Measurements from ENCODE around the gene LYRM9.
"Not testable (repeated sequence)": the region's sequence is repeated elsewhere in the genome, so short reads cannot be mapped to it uniquely, and the experiment has no call there.

Gene LYRM9

DNA sequence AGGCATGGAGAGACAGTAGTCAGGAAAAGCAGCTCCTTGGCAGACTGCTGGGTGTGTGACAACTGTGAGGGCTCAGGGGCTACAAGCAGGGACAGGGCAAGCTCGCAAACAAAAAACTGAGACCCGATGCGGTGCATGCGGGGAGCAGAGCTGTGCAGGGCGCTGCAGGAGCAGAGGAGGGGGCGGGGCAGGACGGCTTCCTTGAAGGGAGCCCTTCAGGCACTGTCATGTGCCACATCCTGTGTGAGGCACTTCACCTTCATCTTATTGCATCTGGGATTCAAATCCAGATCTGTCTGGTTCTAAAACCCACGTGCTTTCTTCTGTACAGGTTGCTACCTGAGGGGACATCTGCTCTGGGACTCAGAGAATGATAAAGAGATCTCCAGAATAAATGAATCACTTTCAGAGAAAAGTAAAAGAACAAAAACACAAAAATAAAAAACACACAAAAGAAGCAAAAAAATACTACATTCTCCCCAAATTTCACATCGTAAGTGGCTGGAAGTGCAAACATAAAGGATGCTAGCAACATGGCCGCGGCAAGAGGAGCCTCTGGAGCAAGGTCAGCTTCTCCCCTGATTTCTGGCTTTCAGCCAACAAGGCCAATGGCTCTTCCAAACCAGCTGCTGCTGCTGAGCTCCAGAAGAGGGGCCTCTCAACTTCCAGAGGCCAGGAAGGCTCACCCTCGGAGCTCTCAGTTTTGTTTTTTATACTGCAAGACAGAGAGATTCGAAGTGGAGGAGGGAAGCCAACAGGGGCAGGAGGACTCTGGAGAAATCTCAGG, 14.2 kb downstream of the LYRM9 start:
- no peak for DNase-seq

GRCh38 chr17:27873746-27874145, 19.4 kb downstream of the LYRM9 start:
- no peak for DNase-seq

DNA sequence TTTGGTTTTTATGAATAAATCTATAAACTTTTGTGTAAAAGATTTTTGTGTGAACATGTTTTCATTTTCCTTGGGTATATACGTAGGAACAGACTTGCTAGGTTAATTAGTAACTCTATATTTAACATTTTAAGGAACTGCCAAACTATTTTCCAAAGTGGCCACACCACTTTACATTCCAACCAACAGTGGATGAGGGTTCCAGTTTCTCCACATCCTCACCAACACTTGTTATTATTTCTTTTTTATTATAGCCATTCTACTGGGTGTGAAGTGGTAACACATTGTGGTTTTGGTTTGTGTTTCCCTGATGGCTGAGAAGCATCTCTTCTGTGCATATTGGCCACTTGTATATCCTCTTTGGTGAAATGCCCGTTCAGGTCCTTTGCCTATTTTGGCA, 20.0 kb downstream of the LYRM9 start:
- no peak for DNase-seq

- DNase-seq, result no peak
Measured at GRCh38 chr17:27872776-27873175, 20.4 kb downstream of the LYRM9 start.

GRCh38 chr17:27871407-27871806, 21.8 kb downstream of the LYRM9 start:
- no peak for DNase-seq

DNA sequence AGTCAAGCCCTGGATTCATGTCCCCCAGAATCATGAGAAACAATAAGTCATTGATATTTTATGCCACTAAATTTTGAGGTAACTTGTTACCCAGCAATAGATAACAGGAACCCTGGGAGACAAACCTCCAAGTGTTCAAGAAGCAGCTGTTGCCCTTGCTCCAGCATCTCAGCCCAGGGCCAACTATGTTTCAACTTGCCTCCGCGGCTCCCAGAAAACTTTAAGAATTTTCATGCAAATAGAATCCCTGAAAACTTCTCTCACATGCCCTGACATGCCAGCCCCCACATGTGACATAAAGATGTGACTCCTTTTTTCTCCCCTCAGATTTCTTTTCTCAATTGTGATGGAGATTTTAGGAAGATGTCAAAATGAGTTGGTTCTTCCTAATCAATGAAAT, 22.8 kb downstream of the LYRM9 start:
- DNase-seq, result no peak

DNA sequence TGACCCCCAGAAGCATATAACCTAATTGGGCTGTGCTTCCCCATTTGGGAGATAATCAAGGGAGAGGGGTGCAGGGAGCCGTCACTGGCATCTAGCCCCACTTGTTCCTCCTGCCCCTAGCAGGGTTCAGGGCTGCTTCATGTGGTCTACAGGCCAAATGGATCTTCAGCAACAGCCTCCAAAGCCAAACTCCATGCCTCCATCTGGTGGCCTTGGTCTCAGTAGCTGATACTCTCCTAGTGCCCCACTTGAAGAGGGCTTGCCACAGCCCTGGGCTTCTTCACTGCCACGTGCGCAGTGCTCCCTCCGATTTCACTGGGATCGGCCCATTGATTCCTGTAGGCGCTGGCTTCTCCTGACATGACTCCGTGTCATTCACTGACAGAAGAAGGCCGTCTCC, 24.6 kb downstream of the LYRM9 start:
- no peak for DNase-seq

DNA sequence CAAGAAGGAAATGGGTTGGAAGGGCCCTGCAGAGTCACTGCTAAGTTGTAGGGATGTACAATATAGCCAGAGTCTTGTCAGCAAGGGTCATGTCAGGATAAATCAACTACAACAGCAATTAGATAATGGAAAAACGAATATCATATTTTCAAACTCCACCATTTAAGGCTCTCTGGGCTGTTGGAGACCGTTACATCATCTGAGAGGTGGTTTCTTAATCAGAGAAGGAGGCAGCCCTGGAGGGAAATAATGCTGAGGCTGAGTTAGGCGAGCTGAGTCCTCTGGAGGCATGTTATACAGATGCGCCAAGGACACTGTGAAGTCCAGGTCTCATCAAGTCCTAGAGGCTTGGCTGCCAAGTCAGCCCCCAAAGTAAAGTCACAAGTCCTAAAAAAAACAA, 30.3 kb downstream of the LYRM9 start:
- DNase-seq, result no peak

DNA sequence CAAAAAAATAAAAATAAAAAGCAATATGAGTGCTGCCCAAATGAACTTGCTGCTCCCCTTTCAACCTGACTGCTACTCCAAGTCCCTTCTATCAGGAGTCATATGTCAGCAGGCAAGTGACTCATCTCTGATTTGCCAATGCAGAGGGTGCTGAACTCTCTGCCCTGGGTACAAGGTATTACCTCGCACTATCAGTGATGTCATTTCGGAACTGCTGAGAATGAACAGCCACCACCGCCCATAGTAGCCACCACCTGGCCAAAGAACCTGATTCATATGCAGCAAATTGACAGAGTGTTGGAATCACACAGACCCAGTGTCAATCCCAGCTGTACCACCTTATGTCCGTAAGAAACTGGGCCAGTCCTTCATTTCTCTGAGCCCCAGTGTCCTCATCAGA, 31.2 kb downstream of the LYRM9 start:
- no peak for DNase-seq

DNA sequence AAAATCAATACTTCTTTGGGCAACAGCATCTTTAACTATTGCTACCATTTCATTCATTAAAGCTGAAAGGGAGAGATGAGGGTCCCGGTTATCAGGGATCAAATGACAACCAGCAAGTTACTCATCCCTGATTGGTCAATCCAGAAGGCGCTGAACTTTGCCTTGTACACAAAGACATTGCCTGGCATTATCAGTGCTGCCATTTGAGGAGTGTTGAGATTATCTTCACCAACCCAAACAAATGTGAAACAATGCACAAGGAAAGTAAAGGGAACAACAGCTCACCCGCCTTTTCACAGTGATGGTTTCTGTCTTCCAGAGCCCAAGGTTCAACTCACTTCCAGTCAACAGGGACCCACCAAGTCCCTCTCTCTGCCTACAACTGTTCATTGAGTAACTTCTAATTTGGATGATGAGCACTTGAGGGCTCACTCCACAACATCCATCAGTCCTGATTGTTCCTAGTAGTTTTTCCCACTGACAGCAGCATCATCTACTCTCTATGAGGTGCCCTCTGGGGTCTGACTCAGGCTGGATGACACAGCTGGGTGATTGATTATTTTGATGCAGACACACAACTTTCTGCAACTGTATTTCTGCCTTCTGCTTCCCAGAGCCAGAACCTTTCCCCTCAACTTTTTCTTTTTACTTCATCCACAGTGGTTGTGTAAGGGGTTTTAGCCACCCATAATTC, 32.0 kb downstream of the LYRM9 start:
- no peak for DNase-seq

DNA sequence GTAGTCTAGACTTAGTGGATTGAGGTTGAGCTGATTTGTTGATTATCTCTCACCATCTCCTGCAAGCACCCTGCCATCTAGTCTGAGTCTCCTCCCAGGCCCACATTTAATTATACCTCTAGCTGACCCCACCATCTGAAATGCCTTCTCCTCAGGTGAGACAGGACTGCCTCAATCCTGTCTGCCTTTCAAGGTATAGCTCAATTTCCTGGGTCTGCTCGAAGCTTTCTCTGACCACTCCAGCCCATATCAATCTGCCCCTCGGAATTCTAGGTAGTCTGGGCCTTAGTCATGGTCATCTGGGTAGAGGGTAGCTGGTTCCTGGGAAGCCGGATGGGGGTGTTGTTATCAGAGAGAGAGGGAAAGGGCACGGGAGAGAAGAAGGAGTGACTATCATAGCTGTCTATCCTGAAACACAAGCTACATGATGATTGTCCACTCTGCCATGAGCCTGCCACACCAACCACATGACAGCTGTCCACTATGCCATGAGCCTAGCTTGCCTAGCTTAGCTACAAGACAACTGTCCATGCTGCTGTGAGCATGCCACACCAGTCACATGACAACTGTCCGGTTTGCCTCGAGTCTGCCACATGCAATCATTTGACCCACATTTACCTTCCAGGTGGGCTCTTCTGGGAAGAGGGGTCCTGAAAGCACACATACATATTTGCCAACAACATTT, 34.4 kb downstream of the LYRM9 start:
- DNase-seq, result no peak

GRCh38 chr17:27856676-27857432, 36.3 kb downstream of the LYRM9 start:
- DNase-seq, result no peak

DNA sequence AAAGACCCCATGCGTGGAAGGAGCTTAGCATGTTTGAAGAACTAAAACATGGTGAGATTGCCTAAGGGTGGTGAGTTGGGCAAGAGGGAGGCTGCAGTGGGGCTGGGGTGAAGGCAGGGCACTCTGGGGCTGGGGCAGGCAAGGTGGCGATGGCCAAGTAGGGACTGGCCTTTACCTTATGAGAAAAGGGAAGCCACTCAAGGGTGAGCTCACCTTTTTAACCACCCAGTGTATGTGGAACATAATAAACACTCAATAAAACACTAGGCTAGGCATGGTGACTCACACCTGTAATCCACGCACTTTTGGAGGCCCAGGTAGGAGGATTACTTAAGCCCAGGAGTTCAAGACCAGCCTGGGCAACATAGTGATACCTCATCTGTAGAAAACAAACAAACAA, 37.7 kb downstream of the LYRM9 start:
- no peak for DNase-seq

DNA sequence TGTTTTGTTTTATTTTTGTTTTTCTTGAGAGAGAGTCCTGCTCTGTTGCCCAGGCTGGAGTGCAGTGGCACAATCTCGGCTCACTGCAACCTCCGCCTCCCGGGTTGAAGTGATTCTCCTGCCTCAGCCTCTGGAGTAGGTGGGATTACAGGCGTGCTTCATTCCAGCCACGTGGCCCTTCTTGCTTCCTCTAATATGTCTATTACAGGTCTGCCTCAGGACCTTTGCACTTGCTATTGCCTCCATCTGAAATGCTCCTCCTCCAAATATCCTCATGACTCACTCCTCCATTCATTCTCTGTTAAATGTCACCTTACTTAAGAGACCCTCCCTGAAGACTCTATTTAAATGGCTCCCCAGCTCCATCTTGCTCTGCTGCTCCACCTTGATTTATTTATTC, 39.0 kb downstream of the LYRM9 start:
- no peak for DNase-seq

DNA sequence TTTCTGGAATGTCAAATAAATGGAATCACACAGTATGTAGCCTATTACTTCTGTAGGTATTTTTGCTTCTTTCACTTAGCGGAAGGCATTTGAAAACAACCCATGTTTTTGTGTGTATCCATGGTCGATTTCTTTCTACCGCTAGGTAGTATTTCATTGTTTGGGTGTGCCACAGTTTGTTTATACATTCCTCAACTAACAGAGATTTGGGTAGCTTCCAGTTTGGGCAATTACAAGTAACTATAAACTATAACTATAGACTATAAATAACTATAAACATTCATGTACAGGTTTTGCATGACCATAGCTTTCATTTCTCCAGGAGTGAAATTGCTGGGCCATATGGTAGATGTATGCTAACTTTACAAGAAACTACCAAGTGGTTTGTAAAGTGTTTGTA, 40.1 kb downstream of the LYRM9 start:
- no peak for DNase-seq

- no peak for DNase-seq
Measured at GRCh38 chr17:27849474-27850185, 43.5 kb downstream of the LYRM9 start.

GRCh38 chr17:27848931-27849330, 44.2 kb downstream of the LYRM9 start:
- DNase-seq, result peak in 1 of 58 donors; percentile 4

DNA sequence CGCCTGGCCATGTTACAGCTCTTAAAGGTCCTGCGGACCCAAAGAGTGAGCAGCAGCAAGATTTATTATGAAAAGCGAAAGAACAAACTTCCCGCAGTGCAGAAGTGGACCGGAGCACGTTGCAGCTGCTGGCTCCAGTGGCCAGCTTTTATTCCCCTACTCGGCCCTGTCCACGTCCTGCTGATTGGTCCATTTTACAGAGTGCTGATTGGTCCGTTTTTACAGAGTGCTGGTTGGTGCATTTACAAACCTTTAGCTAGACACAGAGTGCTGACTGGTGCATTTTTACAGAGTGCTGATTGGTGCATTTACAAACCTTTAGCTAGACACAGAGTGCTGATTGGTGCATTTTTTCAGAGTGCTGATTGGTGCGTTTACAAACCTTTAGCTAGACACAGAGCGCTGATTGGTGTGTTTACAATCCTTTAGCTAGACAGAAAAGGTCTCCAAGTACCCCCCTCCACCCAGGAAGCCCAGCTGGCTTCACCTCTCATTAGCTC, 46.3 kb downstream of the LYRM9 start:
- not testable (repeated sequence) for DNase-seq

GRCh38 chr17:27846042-27846655, 47.0 kb downstream of the LYRM9 start:
- no peak for DNase-seq
